AG04449 (cell line): ENCODE measurements around the gene APH1A.
A peak's percentile ranks its signal among the peaks of the same experiment; 100 is the strongest.

Source experiments
- CTCF ChIA-PET: fragments of 350-600 bp; formaldehyde crosslinking; extraction: SDS; loops from one replicate; lab custom pipeline; 2021; ENCODE audit warnings: antibody characterized with exemption; lab: Yijun Ruan, JAX
- POLR2A ChIA-PET: fragments of 400-600, 350-600 bp; formaldehyde crosslinking; extraction: SDS; loops from one replicate; lab custom pipeline; 2020; ENCODE audit warnings: antibody characterized with exemption, inconsistent platforms; lab: Yijun Ruan, JAX
- DNase-seq: peaks from one replicate; pipeline ENCODE4 v3.0.0-alpha.2; 2010; ENCODE audit warnings: low read depth, low spot score
- H3K4me3 ChIP-seq: 2 replicates; pipeline ENCODE4 v1.5.1; 2011; ENCODE audit warnings: low read depth, mild to moderate bottlenecking, control low read depth, low read length
- TF ChIP-seq, protein P1 (sequence below): IDR thresholded peaks from one replicate; pipeline ENCODE4 v1.5.1; 2011; ENCODE audit warnings: mild to moderate bottlenecking, moderate library complexity, low read length, control low read depth, inconsistent platforms; ENCODE audit not compliant: insufficient read depth; ENCODE audit errors: missing control alignments

Gene APH1A

DNA sequence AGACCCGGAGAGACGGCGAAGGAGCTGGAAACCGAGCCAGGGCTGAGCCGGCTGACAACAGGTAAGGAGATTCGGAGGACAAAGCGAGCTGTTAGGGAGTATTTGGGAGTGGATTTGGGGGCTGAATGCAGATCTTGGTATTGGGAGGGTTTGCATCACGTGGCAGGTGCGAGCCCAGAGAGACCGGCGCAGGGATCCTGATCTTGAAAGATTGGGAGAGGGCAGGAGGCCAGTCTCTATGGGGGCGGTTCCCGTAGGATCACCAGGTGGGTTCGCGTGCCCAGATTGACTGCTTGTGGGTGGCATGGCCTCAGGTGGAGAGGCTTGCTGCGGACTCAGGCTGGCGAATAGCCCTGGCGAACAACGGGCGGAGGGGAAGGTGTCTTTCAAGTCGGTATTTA is 13.7 kb upstream of the APH1A start:
- CTCF ChIA-PET = interaction anchor here (6.0 to 22.1 kb wide), 2 partner anchors 12 to 27 kb away, joined by 84 to 623 read pairs; partner anchors contain the start of genes APH1A, C1orf54 and CA14
- POLR2A ChIA-PET = interaction anchor here (0.6 to 1.0 kb wide), 2 partner anchors 25 to 49 kb away, joined by 3 read pairs; partner anchors contain the start of gene CA14
- H3K4me3 ChIP-seq = peak overlapping the region; percentile 91
- no peak for DNase-seq
- TF ChIP-seq, protein P1, sequence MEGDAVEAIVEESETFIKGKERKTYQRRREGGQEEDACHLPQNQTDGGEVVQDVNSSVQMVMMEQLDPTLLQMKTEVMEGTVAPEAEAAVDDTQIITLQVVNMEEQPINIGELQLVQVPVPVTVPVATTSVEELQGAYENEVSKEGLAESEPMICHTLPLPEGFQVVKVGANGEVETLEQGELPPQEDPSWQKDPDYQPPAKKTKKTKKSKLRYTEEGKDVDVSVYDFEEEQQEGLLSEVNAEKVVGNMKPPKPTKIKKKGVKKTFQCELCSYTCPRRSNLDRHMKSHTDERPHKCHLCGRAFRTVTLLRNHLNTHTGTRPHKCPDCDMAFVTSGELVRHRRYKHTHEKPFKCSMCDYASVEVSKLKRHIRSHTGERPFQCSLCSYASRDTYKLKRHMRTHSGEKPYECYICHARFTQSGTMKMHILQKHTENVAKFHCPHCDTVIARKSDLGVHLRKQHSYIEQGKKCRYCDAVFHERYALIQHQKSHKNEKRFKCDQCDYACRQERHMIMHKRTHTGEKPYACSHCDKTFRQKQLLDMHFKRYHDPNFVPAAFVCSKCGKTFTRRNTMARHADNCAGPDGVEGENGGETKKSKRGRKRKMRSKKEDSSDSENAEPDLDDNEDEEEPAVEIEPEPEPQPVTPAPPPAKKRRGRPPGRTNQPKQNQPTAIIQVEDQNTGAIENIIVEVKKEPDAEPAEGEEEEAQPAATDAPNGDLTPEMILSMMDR = no peak

DNA sequence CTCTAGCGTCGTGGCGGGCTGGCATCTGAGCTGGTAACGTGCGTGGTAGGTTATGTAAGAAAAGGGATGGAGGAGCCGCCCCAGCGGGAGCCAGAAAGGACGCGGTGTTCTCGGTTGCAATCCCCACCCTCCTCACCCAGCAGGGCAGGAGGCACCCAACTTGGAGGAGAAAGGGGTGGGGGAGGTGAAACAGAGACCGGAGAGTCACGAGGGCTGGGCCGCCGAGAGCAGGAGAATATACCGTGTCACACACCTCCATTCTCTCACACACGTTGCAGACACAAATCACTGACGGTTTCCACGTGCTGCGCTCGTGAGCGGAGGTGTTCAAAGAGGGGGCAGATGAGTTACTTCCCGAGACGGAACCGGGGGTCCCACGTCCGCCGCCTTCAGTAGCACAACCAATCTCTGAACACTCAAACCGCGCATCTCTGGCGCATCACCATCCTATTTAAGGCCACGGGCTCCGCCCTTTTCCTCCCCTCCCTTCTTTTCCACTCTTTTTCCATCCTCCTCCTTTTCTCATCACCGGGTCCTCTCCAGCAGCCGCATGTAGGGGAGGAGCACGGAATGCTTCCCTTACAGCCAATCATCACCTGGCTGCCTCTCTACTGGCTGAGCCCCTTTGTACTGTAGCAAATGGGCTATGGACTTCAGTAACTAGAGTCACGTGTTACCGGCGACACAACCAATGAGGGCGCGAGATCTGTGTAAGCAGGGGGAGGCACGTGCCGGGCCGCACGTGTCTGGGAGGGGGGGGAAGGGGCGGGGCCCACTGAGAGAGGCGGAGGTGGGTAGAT is 13.1 kb upstream of the APH1A start, which contains the start of gene CIART:
TSS of gene CIART (plus strand) at position 797 of the 800 bp plus-strand sequence. CDS start 714 bp downstream, outside the sequence.
- H3K4me3 ChIP-seq = peak within 1 kb of the TSS; percentile 91
- TF ChIP-seq, protein P1 = no peak
- CTCF ChIA-PET = interaction anchor here (1.0 to 22.1 kb wide), 10 partner anchors 9 to 247 kb away, joined by 3 to 623 read pairs (median 4); partner anchors contain the start of genes APH1A, C1orf54 and CA14
- POLR2A ChIA-PET = interaction anchor here (0.6 to 1.3 kb wide), 5 partner anchors 9 to 48 kb away, joined by 3 to 11 read pairs (median 4); partner anchors contain the start of genes APH1A, C1orf54 and CA14
- DNase-seq = peak; percentile 96

DNA sequence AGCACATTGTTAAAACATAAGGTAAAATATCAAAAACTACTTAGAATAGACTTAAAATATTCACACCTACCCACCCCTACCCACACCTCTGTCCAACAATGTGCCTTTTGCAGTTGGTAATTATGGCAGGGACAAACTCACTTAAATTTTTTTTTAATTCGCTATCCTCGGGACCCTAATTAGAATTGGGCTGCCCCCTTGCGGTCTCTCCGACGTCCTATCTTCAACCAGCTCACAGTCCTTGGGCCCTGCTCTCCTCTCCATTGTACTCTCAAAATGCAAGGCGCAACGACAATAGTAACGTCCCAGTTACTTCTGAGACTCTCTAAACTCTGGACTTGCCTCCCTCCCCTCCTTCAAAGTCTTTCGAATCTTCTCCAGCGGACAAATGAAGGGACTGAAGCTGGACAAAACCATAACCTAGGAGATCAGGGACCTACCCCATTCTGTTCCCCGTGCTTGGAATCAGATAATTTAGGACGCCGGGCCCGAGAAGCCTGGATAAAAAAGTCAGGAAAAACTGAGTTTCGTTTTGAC is 12.5 kb upstream of the APH1A start:
- TF ChIP-seq, protein P1 = peak; percentile 64
- CTCF ChIA-PET = interaction anchor here (1.0 to 22.1 kb wide), 10 partner anchors 10 to 247 kb away, joined by 3 to 623 read pairs (median 4); partner anchors contain the start of genes APH1A, C1orf54 and CA14
- DNase-seq = no peak
- POLR2A ChIA-PET = interaction anchor here (1.0 to 1.3 kb wide), 3 partner anchors 8 to 25 kb away, joined by 4 to 11 read pairs (median 6); partner anchors contain the start of genes APH1A, C1orf54 and CA14
- H3K4me3 ChIP-seq = peak overlapping the region; percentile 68

DNA sequence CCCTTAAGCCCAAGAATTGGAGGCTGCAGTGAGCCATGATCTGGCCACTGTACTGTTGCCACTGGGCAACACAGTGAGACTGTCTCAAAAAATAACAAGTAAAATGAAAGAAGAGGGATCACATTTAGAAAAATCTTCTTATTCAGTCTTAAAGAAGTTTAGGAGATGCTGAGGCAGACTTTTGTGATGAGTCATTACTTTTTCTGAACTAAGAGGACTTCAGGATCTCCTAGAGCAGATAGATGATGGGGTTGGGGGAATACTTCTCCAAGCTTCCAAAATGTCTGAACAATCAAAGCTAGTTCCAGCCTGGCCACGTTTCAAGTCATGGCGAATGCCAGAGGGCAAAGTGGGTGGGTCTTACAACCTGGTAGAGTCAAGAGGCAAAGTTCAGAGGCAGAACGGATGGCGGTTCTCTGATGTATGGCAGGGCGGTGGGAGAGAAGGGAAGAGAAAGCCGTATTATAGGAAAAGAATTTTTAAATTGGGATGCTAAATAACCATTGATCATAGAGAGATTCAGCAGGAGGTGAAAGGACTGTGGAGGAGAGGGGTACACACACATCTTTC is 11.4 kb upstream of the APH1A start:
- DNase-seq = no peak
- ChIA-PET CTCF (interaction anchor here (0.6 to 22.1 kb wide), 9 partner anchors 9 to 207 kb away, joined by 3 to 623 read pairs (median 5); partner anchors contain the start of genes APH1A, C1orf54 and CA14), POLR2A (no interaction called here)
- no peak overlapping the region for H3K4me3 ChIP-seq
- TF ChIP-seq, protein P1 = no peak

DNA sequence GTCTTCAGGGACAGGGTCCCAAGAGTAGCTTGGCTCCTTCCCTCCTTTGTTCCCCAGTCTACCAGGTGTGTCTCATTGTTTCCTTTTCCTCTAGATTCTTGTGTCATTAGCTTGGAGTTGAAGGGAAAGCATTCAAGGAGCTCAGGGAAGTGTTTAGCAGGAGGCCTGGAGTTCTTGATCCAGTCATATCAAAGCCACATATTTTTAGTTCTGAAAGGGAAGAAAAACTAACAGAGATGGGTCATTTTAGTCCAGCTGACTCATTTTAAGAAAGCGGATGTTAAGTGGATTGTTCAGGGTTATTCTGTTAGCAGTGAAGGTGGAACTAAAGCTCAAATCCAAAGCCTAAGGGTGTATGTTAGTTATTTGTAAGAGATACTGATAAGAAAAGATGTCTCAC is 4.5 kb upstream of the APH1A start:
- ChIA-PET POLR2A (interaction anchor here (1.7 to 2.4 kb wide), 2 partner anchors 8 to 16 kb away, joined by 6 to 9 read pairs; partner anchors contain the start of gene CA14), CTCF (interaction anchor here (0.6 to 22.1 kb wide), 7 partner anchors 8 to 733 kb away, joined by 3 to 623 read pairs (median 3); partner anchors contain the start of genes CA14, CIART and MINDY1)
- TF ChIP-seq, protein P1 = no peak
- H3K4me3 ChIP-seq = peak overlapping the region; percentile 58
- no peak for DNase-seq
